Smooth muscle cell (in vitro differentiated cells): ENCODE data around the gene CBARP. TPM values are rescaled to one million over a fixed set of nuclear protein-coding genes. Genes with fewer than 3 reads are reported as not detected.

Source experiments
- DNase-seq: peaks from one replicate; lab custom pipeline; 2025; ENCODE audit not compliant: unreplicated experiment; lab: John Stamatoyannopoulos, UW
- H2AFZ ChIP-seq: fragments of 200-600 bp; sonication (generic); 2 replicates; pipeline ENCODE4 v1.6.0; 2016; ENCODE audit warnings: antibody characterized with exemption, low read depth, mild to moderate bottlenecking
- H3F3A ChIP-seq: fragments of 200-600 bp; sonication (generic); 2 replicates; pipeline ENCODE4 v1.6.0; 2017; ENCODE audit warnings: antibody characterized with exemption, low read depth
- H3K27ac ChIP-seq: fragments of 200-600 bp; sonication (generic); 2 replicates; pipeline ENCODE4 v1.5.1; 2016; ENCODE audit warnings: low read depth, mild to moderate bottlenecking
- H3K27me3 ChIP-seq: fragments of 200-600 bp; sonication (generic); 2 replicates; pipeline ENCODE4 v1.6.1; 2016; ENCODE audit warnings: low read depth, mild to moderate bottlenecking
- H3K36me3 ChIP-seq: fragments of 200-600 bp; sonication (generic); 2 replicates; pipeline ENCODE4 v1.5.1; 2016; ENCODE audit warnings: low read depth
- H3K4me1 ChIP-seq: fragments of 200-600 bp; sonication (generic); 2 replicates; pipeline ENCODE4 v1.5.1; 2016; ENCODE audit warnings: low read depth
- H3K4me2 ChIP-seq: fragments of 200-600 bp; sonication (generic); 2 replicates; pipeline ENCODE4 v1.6.0; 2016; ENCODE audit warnings: mild to moderate bottlenecking
- H3K4me3 ChIP-seq: fragments of 200-600 bp; sonication (generic); 2 replicates; pipeline ENCODE4 v1.5.1; 2016; ENCODE audit warnings: mild to moderate bottlenecking
- H3K79me2 ChIP-seq: fragments of 200-600 bp; sonication (generic); 2 replicates; pipeline ENCODE4 v1.6.0; 2016; ENCODE audit warnings: low read depth, mild to moderate bottlenecking
- H3K9ac ChIP-seq: fragments of 200-600 bp; sonication (generic); 2 replicates; pipeline ENCODE4 v1.6.0; 2016; ENCODE audit warnings: low read depth
- H3K9me3 ChIP-seq: fragments of 200-600 bp; sonication (generic); replicated peaks from 2 replicates; pipeline ENCODE4 v1.5.1; 2016; ENCODE audit warnings: low read depth
- H4K20me1 ChIP-seq: fragments of 200-600 bp; sonication (generic); 2 replicates; pipeline ENCODE4 v1.6.0; 2016; ENCODE audit warnings: low read depth
- CTCF ChIP-seq: fragments of 200-600 bp; sonication (generic); IDR thresholded peaks from 2 replicates; pipeline ENCODE4 v1.5.1; 2017; ENCODE audit warnings: borderline replicate concordance, mild to moderate bottlenecking, antibody characterized with exemption; ENCODE audit not compliant: insufficient read depth, poor library complexity, severe bottlenecking
- WGBS: methylation state at CpG from one replicate; pipeline ENCODE4 v1.1.7; 2016; ENCODE audit warnings: low lambda C conversion rate; 5-methylcytosine and 5-hydroxymethylcytosine counted together
- polyA plus RNA-seq: library from polyadenylated mRNA; unstranded; fragments of >200 nt; fragmentation: Nextera tagmentation; extraction: Ambion mirVana; gene quantifications from 2 replicates; pipeline ENCODE4 v1.2.1, GENCODE V29; 2016
- total RNA-seq: library from RNA; depleted of rRNA; stranded (reverse); fragments of >200 nt; gene quantifications from 2 replicates; pipeline ENCODE4 v1.2.3, GENCODE V29; 2014

The CBARP gene
- total and polyA plus RNA-seq, 2 experiments from 2014 or later, result 2.7 to 10.5 TPM

- Histone ChIP-seq H3K9ac (no peak overlapping the region), H3K4me2 (peak overlapping the region; percentile 94), H2AFZ (no peak overlapping the region), H3K4me3 (peak overlapping the region; percentile 75), H3K27me3 (no peaks in the 10 kb centered on the region), H3F3A (peaks cover 19% of the 10 kb centered on the region), H3K36me3 (no peaks in the 10 kb centered on the region), H3K9me3 (no peaks in the 10 kb centered on the region), H3K27ac (peak overlapping the region; percentile 36), H3K79me2 (peaks cover 21% of the 10 kb centered on the region), H3K4me1 (peaks cover 15% of the 10 kb centered on the region), H4K20me1 (peaks cover 19% of the 10 kb centered on the region)
- no peak for DNase-seq
- WGBS, result 82% methylated on average over 15 of the region's 15 CpGs
- TF ChIP-seq CTCF, result no peak
These were observed 3.1 kb upstream of the CBARP start for GRCh38 chr19:1240925-1241324.

- 12% methylated on average over 68 of the region's 84 CpGs for WGBS
- Histone ChIP-seq H3K36me3 (no peaks in the 10 kb centered on the region), H3F3A (peaks cover 19% of the 10 kb centered on the region), H3K79me2 (peaks cover 25% of the 10 kb centered on the region), H3K27me3 (no peaks in the 10 kb centered on the region), H3K27ac (peak overlapping the region; percentile 88), H3K9me3 (no peaks in the 10 kb centered on the region), H3K9ac (peak overlapping the region; percentile 43), H2AFZ (peak overlapping the region; percentile 30), H3K4me2 (peak overlapping the region; percentile 94), H3K4me1 (peaks cover 15% of the 10 kb centered on the region), H3K4me3 (peak overlapping the region; percentile 48), H4K20me1 (peaks cover 27% of the 10 kb centered on the region)
- DNase-seq, result peak; percentile 85
- peak; percentile 95 for TF ChIP-seq CTCF
These were observed 2.3 kb upstream of the CBARP start for GRCh38 chr19:1239796-1240737.

GRCh38 chr19:1239420-1239795 lies 1.6 kb upstream of the CBARP start:
- peak overlapping the region; percentile 94 for H3K4me2 ChIP-seq
- H2AFZ ChIP-seq, result no peak overlapping the region
- peaks cover 28% of the 10 kb centered on the region for H4K20me1 ChIP-seq
- H3K9me3 ChIP-seq, result no peaks in the 10 kb centered on the region
- H3K4me3 ChIP-seq, result no peak overlapping the region
- no peaks in the 10 kb centered on the region for H3K36me3 ChIP-seq
- peaks cover 15% of the 10 kb centered on the region for H3K4me1 ChIP-seq
- H3K79me2 ChIP-seq, result peaks cover 25% of the 10 kb centered on the region
- 84% methylated on average over 11 of the region's 11 CpGs for WGBS
- peak overlapping the region; percentile 88 for H3K27ac ChIP-seq
- H3K9ac ChIP-seq, result peak overlapping the region; percentile 43
- TF ChIP-seq CTCF, result no peak
- no peak for DNase-seq
- peaks cover 19% of the 10 kb centered on the region for H3F3A ChIP-seq
- no peaks in the 10 kb centered on the region for H3K27me3 ChIP-seq
